Raji (cell line): ENCODE results near the gene SYT4.

Source experiments
- POLR2A ChIP-seq: IDR thresholded peaks from 2 replicates; pipeline ENCODE4 v1.6.1; 2011; ENCODE audit warnings: low read depth, low read length, control low read depth; ENCODE audit not compliant: insufficient read depth

Gene SYT4

DNA sequence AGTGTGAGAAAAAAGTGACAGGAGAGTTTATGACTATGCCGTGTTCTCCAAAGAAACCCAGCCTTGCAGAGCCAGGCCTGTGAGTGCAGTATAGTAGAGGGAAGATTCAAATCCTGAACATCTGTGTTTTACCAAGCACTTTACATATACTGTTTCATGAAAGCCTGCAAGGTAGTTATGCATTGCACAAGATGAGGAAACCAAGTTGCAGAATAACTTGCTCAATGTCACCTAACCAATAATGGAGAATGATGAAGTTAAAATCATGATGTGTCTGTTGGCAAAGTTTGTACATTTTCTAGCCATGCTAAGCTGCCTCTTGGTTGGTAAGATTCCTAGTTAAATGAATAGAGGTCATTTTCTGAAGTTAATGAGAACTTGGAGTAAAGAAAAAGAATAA lies 29.3 kb downstream of the SYT4 start:
- no peak for TF ChIP-seq POLR2A

DNA sequence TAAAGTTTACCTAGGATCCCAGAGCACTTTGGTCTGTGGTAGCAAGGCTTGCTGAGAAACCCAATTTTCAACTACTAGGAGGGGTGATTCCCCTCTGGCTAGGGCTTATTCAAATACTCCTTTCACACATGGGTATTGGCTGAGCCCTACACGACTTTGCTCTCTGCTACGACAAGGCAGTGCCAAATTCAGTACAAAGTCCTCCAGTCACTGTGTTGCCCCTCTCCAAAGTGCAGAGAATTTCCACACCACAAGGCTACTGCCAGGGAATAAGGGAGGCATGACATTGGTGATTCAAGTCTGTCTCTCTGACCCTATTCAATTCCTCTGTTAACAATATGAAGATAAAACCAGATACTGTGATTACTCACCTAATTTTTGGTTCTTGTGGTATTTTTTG lies 38.9 kb downstream of the SYT4 start:
- TF ChIP-seq POLR2A = no peak

DNA sequence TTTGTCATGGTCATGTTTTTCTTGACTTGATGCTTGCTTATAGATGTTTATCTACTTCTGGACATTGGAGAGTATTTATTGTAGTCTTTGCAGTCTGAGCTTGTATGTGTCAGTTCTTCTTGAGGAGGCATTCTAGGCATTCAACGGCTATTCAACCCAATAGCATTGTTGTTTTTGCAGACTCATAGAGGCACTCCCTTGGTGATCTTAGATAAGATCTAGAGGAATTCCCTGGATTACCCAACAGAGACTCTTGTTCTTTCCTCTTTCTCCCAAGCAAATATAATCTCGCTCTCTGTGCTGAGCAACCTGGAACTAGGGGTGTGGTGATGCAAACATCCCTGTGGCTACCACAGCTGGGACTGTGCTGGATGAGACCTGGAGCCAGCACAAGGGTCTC lies 40.4 kb downstream of the SYT4 start:
- TF ChIP-seq POLR2A = no peak

DNA sequence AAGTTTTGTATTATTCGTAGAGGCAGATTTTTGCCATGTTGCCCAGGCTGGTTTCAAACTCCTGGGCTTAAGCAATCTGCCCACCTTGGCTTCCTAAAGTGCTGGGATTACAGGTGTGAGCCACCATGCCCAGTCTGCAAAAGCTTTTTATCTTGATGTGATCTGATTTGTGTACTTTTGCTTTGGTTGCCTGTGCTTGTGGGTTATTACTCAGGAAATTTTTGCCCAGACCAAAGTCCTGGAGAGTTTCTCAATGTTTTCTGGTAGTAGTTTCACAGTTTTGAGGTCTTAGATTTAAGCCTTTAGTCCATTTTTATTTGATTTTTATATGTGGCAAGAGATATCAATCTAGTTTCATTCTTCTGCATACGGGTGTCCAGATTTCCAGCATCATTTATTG lies 42.4 kb downstream of the SYT4 start:
- TF ChIP-seq POLR2A = no peak

DNA sequence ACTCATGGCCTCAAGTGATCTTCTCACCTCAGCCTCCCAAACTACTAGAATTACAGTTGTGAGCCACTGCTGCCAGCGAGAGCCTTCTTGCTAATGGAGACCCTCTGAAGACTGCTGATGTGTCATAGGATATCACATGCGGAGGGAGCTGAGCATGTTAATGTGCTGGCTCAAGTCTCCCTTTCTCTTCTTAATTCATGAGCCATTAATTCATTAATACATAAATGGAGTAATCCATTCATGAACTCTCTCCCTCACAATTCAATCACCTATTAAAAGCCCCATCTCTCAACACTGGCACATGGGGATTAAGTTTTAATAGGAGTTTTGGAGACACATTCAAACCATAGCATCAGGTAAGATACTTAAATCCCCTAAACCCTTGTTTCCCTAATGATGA lies 54.8 kb downstream of the SYT4 start:
- no peak for TF ChIP-seq POLR2A

DNA sequence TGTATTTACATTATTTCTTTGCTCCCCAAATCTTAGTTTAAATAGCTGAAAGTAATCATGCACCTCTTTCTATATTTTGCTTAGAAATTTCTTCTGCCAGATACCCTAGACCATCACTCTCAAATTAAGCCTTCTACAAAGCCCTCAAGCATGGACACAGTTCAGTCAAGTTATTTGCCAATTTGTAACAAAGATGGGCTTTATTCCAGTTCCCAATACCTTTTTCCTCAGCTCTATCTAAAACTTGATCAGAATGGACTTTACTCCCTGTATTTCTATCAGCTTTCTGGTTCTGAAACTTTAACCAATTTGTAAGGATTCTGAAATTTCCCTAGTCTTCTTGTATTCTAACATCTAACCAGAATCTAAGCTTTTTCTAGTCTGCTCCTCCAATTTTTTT lies 56.6 kb downstream of the SYT4 start:
- no peak for TF ChIP-seq POLR2A
